ENCODE data around the gene VPS13D. TPM values are rescaled to one million over a fixed set of nuclear protein-coding genes. Genes with fewer than 3 reads are reported as not detected.

The VPS13D gene
- total and polyA plus RNA-seq, 2 donors (not counting 3 experiments of a cell fraction or from before 2014, with no cell fraction given): 13.6 to 48.5 TPM

- no peak overlapping the region for H3K27ac ChIP-seq (ENCODE audit: insufficient read depth, low read depth, low read length)
- FAIRE-seq: no peak
- H3K9me3 ChIP-seq (replicated peaks; ENCODE audit: control insufficient read depth, insufficient read depth, low read length): no peaks in the 10 kb centered on the region
Observed at GRCh38 chr1:12335815-12336214, 106.0 kb downstream of the VPS13D start.

More at GRCh38 chr1:12335815-12336214, 106.0 kb downstream of the VPS13D start:
- Histone ChIP-seq H2AFZ (ENCODE audit: low read depth, low read length) (no peak overlapping the region), H3K79me2 (ENCODE audit: control insufficient read depth, insufficient read depth, low read length) (no peaks in the 10 kb centered on the region), H3K36me3 (ENCODE audit: control insufficient read depth in 2 of 2, extremely low read depth in 1 of 2, insufficient read depth in 2 of 2, low read length in 2 of 2) (peaks cover 7 to 9% of the 10 kb centered on the region in 2 experiments), H3K4me2 (ENCODE audit: insufficient read depth, low read length) (no peak overlapping the region), H3K4me1 (ENCODE audit: control insufficient read depth, extremely low read depth, insufficient read depth, low read length) (no peaks in the 10 kb centered on the region), H4K20me1 (replicated peaks; ENCODE audit: control insufficient read depth, extremely low read depth, insufficient read depth, low read length) (no peaks in the 10 kb centered on the region), H3K27me3 (ENCODE audit: control insufficient read depth in 2 of 2, insufficient read depth in 2 of 2, low read length in 2 of 2) (no peaks in the 10 kb centered on the region), H3K4me3 (replicated peaks in 1 of 3; ENCODE audit: insufficient read depth in 1 of 3, low read depth in 1 of 3, low read length in 3 of 3) (no peak overlapping the region), H3K9ac (replicated peaks; ENCODE audit: extremely low read depth, insufficient read depth, low read length) (no peak overlapping the region), H3K9me1 (replicated peaks; ENCODE audit: control insufficient read depth, extremely low read depth, insufficient read depth, low read length) (no peaks in the 10 kb centered on the region)
- POLR2A ChIA-PET: no interaction called here
- intact Hi-C loops (cut with micrococcal nuclease) (no loop called here), dilution Hi-C loops (cut with MboI; ENCODE audit: extremely low pct_ligation_motif_present, low sequenced_read_pairs) (no loop called here)
- CTCF ChIA-PET: interaction anchor here (1.0 kb wide), 1 partner anchor 260 kb away, joined by 3 read pairs; no protein-coding TSS in a partner anchor
- BruUV-seq (replicated peaks): no TSS peak
- DNase-seq (ENCODE audit: low read depth, low spot score): no peak
- no peak for TF ChIP-seq JUN (IDR thresholded peaks at IDR 0.05; ENCODE audit: borderline replicate concordance, insufficient read depth, insufficient read length, low read depth)
- no peak for TF ChIP-seq POLR2AphosphoS5 (IDR thresholded peaks at IDR 0.05; ENCODE audit: insufficient read depth, low read depth, low read length)
- TF ChIP-seq CTCF (IDR thresholded peaks at IDR 0.05; ENCODE audit: extremely low read depth in 1 of 2, insufficient read depth in 1 of 2, low read depth in 1 of 2, low read length in 2 of 2): no peak
- no peak for TF ChIP-seq GATA2 (IDR thresholded peaks at IDR 0.05; ENCODE audit: insufficient read depth, insufficient read length, low read depth, low read length)
- TF ChIP-seq POLR2A (IDR thresholded peaks at IDR 0.05; ENCODE audit: low read depth, low read length): no peak
- no peak for TF ChIP-seq EZH2 (IDR thresholded peaks at IDR 0.05; ENCODE audit: borderline replicate concordance, low read depth, low read length, severe bottlenecking)
- no peak for TF ChIP-seq MAX (IDR thresholded peaks at IDR 0.05; ENCODE audit: insufficient read depth, insufficient read length)
- no peak for TF ChIP-seq FOS (IDR thresholded peaks at IDR 0.05; ENCODE audit: borderline replicate concordance, insufficient read depth, low read length)
- TF ChIP-seq MYC (IDR thresholded peaks at IDR 0.05; ENCODE audit: low read depth, low read length): no peak

Measured in endothelial cell of umbilical vein (primary cell).